GM20431 (cell line): ENCODE measurements around the gene PFDN6.

Experiments used
- in situ Hi-C: fragments of 300-500 bp; cut with MseI, MboI; formaldehyde crosslinking; loops from one replicate; pipeline ENCODE4 v1.15.0; 2020; ENCODE audit warnings: low sequenced_read_pairs; ENCODE audit not compliant: unreplicated experiment

Gene PFDN6

GRCh38 chr6:33314943-33315792, 25.8 kb downstream of the PFDN6 start:
- in situ Hi-C loops: no loop called here

- in situ Hi-C loops: no loop called here
Observed at GRCh38 chr6:33315793-33316602, 26.6 kb downstream of the PFDN6 start.

- in situ Hi-C loops: no loop called here
Observed at GRCh38 chr6:33316603-33317418, 27.4 kb downstream of the PFDN6 start.

- in situ Hi-C loops: no loop called here
Observed at GRCh38 chr6:33317419-33317668, 27.9 kb downstream of the PFDN6 start.

GRCh38 chr6:33317669-33318425, 28.4 kb downstream of the PFDN6 start, which contains the start of gene ZBTB22:
ZBTB22 (minus strand) TSS chr6:33317744; CDS start chr6:33316916, 828 bp downstream.
- in situ Hi-C loops: no loop called here

GRCh38 chr6:33318426-33319073, 29.1 kb downstream of the PFDN6 start:
- in situ Hi-C loops: no loop called here

GRCh38 chr6:33319939-33320314, 30.5 kb downstream of the PFDN6 start:
- in situ Hi-C loops: no loop called here

GRCh38 chr6:33320315-33321181, 31.1 kb downstream of the PFDN6 start:
- in situ Hi-C loops: no loop called here

GRCh38 chr6:33321227-33321626, 31.8 kb downstream of the PFDN6 start:
- in situ Hi-C loops: no loop called here

- in situ Hi-C loops: no loop called here
Observed at GRCh38 chr6:33323623-33323948, 34.2 kb downstream of the PFDN6 start.

- in situ Hi-C loops: no loop called here
Observed at GRCh38 chr6:33324125-33324524, 34.7 kb downstream of the PFDN6 start.

- in situ Hi-C loops: no loop called here
Observed at GRCh38 chr6:33329058-33329457, 39.7 kb downstream of the PFDN6 start.

- in situ Hi-C loops: no loop called here
Observed at GRCh38 chr6:33330736-33331135, 41.3 kb downstream of the PFDN6 start.

GRCh38 chr6:33333666-33334065, 44.3 kb downstream of the PFDN6 start:
- in situ Hi-C loops: no loop called here

- in situ Hi-C loops: no loop called here
Observed at GRCh38 chr6:33335916-33336315, 46.5 kb downstream of the PFDN6 start.

GRCh38 chr6:33336495-33336894, 47.1 kb downstream of the PFDN6 start:
- in situ Hi-C loops: no loop called here

- in situ Hi-C loops: no loop called here
Observed at GRCh38 chr6:33339193-33339592, 49.8 kb downstream of the PFDN6 start.
